Esophagus muscularis mucosa (tissue), 4 donors: ENCODE measurements around the gene EIF6. TPM values are rescaled to one million over a fixed set of nuclear protein-coding genes. Genes with fewer than 3 reads are reported as not detected.
"Not testable (repeated sequence)": the region's sequence is repeated elsewhere in the genome, so short reads cannot be mapped to it uniquely, and the experiment has no call there.

ENCODE experiments used
- DNase-seq: peaks from one replicate; pipeline ENCODE4 v3.0.0-alpha.2; 2017; ENCODE audit errors: extremely low spot score
- H3K27ac ChIP-seq, 4 donors: fragments of 200-600 bp; sonication (generic); replicated peaks in 1 of 4; 1 replicate in 3 of 4; 2 replicates in 1 of 4; pipeline ENCODE4 v1.5.1; 2016 to 2019; ENCODE audit warnings: mild to moderate bottlenecking in 1 of 4
- H3K27me3 ChIP-seq, 4 donors: fragments of 200-600 bp; sonication (generic); one replicate each; pipeline versions ENCODE4 v1.5.1 to v1.6.0; 2016 to 2019
- H3K36me3 ChIP-seq, 4 donors: fragments of 200-600 bp; sonication (generic); one replicate each; pipeline ENCODE4 v1.5.1; 2016 to 2019
- H3K4me1 ChIP-seq, 4 donors: fragments of 200-600 bp; sonication (generic); one replicate each; pipeline ENCODE4 v1.5.1; 2016 to 2019
- H3K4me3 ChIP-seq, 4 donors: fragments of 200-600 bp; sonication (generic); 1 replicate in 2 of 4; 2 replicates in 2 of 4; pipeline ENCODE4 v1.5.1; 2016 to 2019; ENCODE audit warnings: mild to moderate bottlenecking in 4 of 4, moderate library complexity in 1 of 4
- H3K9me3 ChIP-seq, 4 donors: fragments of 200-600 bp; sonication (generic); 1 replicate in 3 of 4; 2 replicates in 1 of 4; pipeline ENCODE4 v1.5.1; 2016 to 2019
- CTCF ChIP-seq, 3 experiments: fragments of 200-600 bp in 2 of 3; fragments of 450-650 bp in 1 of 3; sonication (generic) in 2 of 3; IDR thresholded peaks; one replicate each; pipeline ENCODE4 v1.5.1; 2017 to 2019; ENCODE audit warnings: antibody characterized with exemption in 3 of 3, mild to moderate bottlenecking in 2 of 3, moderate library complexity in 1 of 3
- EP300 ChIP-seq: sonication (generic); formaldehyde crosslinking; IDR thresholded peaks from one replicate; pipeline ENCODE4 v1.6.1; 2017; ENCODE audit warnings: antibody characterized with exemption
- POLR2A ChIP-seq: fragments of 450-650 bp; IDR thresholded peaks from one replicate; pipeline ENCODE4 v1.6.1; 2017; ENCODE audit warnings: antibody characterized with exemption, moderate library complexity, mild to moderate bottlenecking, low read depth
- POLR2AphosphoS5 ChIP-seq, 2 donors: sonication (generic); formaldehyde crosslinking; IDR thresholded peaks; one replicate each; pipeline ENCODE4 v1.6.1; 2017; ENCODE audit warnings: antibody characterized with exemption in 2 of 2
- WGBS: methylation state at CpG from one replicate; pipeline ENCODE4 v1.1.5; 2018; 5-methylcytosine and 5-hydroxymethylcytosine counted together
- intact Hi-C: fragments of 100-400 bp; cut with DNase I; formaldehyde crosslinking; loops from one replicate; pipeline ENCODE4 v1.15.1; 2023
- total RNA-seq, 4 donors: library from RNA; depleted of rRNA; stranded (reverse); fragments of >200 nt; gene quantifications; one replicate each; pipeline versions ENCODE4 v1.1.0 to v1.2.1, GENCODE V29; 2016

EIF6 gene
- total RNA-seq, 4 donors from 2014 or later, result 47.8 to 106 (median 85.0) TPM

- no peak for TF ChIP-seq EP300
- no peak for TF ChIP-seq CTCF (IDR thresholded peaks at IDR 0.05)
- no peak for TF ChIP-seq POLR2AphosphoS5 (IDR thresholded peaks at IDR 0.05)
- TF ChIP-seq POLR2A, result no peak
- Histone ChIP-seq H3K36me3 (peaks cover 7 to 72% (median 48%) of the 10 kb centered on the region in 4 donors), H3K4me3 (no peak overlapping the region), H3K9me3 (no peaks in the 10 kb centered on the region), H3K4me1 (peaks cover 11 to 31% (median 31%) of the 10 kb centered on the region in 4 donors), H3K27ac (no peak overlapping the region), H3K27me3 (no peaks in the 10 kb centered on the region)
- intact Hi-C loops, result loop anchor here (2.0 to 5.0 kb wide), 2 partner anchors 60 to 122 kb away; no protein-coding TSS in a partner anchor
- WGBS, result 94% methylated on average over 12 of the region's 16 CpGs
- no peak for DNase-seq
Observed at GRCh38 chr20:35267092-35267491, 17.5 kb downstream of the EIF6 start.

GRCh38 chr20:35264755-35265154 is 19.8 kb downstream of the EIF6 start:
- H3K36me3 ChIP-seq, result peaks cover 2 to 56% (median 30%) of the 10 kb centered on the region in 4 donors
- peaks cover 11 to 49% (median 31%) of the 10 kb centered on the region in 4 donors for H3K4me1 ChIP-seq
- no peak overlapping the region for H3K4me3 ChIP-seq
- TF ChIP-seq CTCF (IDR thresholded peaks at IDR 0.05), result peak in 2 of 3 experiments; percentile 11 to 17
- TF ChIP-seq EP300, result no peak
- H3K27me3 ChIP-seq, result no peaks in the 10 kb centered on the region
- no peaks in the 10 kb centered on the region for H3K9me3 ChIP-seq
- intact Hi-C loops, result loop anchor here (5.0 kb wide), 1 partner anchor 57 kb away; no protein-coding TSS in a partner anchor
- 40% methylated on average over 1 of the region's 1 CpG for WGBS
- DNase-seq, result no peak
- H3K27ac ChIP-seq, result no peak overlapping the region

- no peak for DNase-seq
- peak overlapping the region in 2 of 4 donors; percentile 4 to 7 for H3K4me3 ChIP-seq
- WGBS, result 64% methylated on average over 15 of the region's 17 CpGs
- H3K27me3 ChIP-seq, result no peaks in the 10 kb centered on the region
- peaks cover 11 to 39% (median 22%) of the 10 kb centered on the region in 4 donors for H3K4me1 ChIP-seq
- intact Hi-C loops, result no loop called here
- peaks cover 0 to 53% (median 28%) of the 10 kb centered on the region in 4 donors for H3K36me3 ChIP-seq
- peak overlapping the region; percentile 77 to 85 (median 82) for H3K27ac ChIP-seq
- no peak for TF ChIP-seq POLR2AphosphoS5 (IDR thresholded peaks at IDR 0.05)
- no peak for TF ChIP-seq POLR2A
- TF ChIP-seq CTCF (IDR thresholded peaks at IDR 0.05), result no peak
- no peak for TF ChIP-seq EP300
- no peaks in the 10 kb centered on the region for H3K9me3 ChIP-seq
Observed at GRCh38 chr20:35263532-35264341, 20.8 kb downstream of the EIF6 start.

- H3K27me3 ChIP-seq, H3K9me3 ChIP-seq, DNase-seq, intact Hi-C loops: not testable (repeated sequence)
- Histone ChIP-seq H3K4me1 (peaks cover 11 to 46% (median 23%) of the 10 kb centered on the region in 4 donors), H3K4me3 (peak overlapping the region in 2 of 4 donors; percentile 4 to 7), H3K27ac (peak overlapping the region; percentile 77 to 85 (median 82)), H3K36me3 (peaks cover 0 to 46% (median 23%) of the 10 kb centered on the region in 4 donors)
- peak in 1 of 3 experiments; percentile 13 for TF ChIP-seq CTCF (IDR thresholded peaks at IDR 0.05)
- TF ChIP-seq POLR2AphosphoS5 (IDR thresholded peaks at IDR 0.05), result peak; percentile 31 to 70
- WGBS, result 35% methylated on average over 5 of the region's 8 CpGs
Observed at GRCh38 chr20:35262731-35263531, 21.6 kb downstream of the EIF6 start.

- intact Hi-C loops, result not testable (repeated sequence)
Observed at GRCh38 chr20:35262321-35262720, 22.3 kb downstream of the EIF6 start.

More at GRCh38 chr20:35262321-35262720, 22.3 kb downstream of the EIF6 start:
- H3K4me1 ChIP-seq, result peaks cover 15 to 52% (median 29%) of the 10 kb centered on the region in 4 donors
- H3K36me3 ChIP-seq, result peaks cover 0 to 40% (median 18%) of the 10 kb centered on the region in 4 donors
- peak overlapping the region in 1 of 4 donors; percentile 23 for H3K27ac ChIP-seq
- 70% methylated on average over 6 of the region's 10 CpGs for WGBS
- H3K9me3 ChIP-seq, H3K27me3 ChIP-seq, H3K4me3 ChIP-seq, DNase-seq: not testable (repeated sequence)
